ENCODE results near the gene ARHGAP1.
A peak's percentile ranks its signal among the peaks of the same experiment; 100 is the strongest.

The ARHGAP1 gene

GRCh38 chr11:46700241-46701077, at the start of gene ARHGAP1, which contains the start of gene ZNF408:
Gene ARHGAP1, minus strand, starts transcription at chr11:46700619. Its CDS starts 4,512 bp downstream, at chr11:46696107.
Gene ZNF408, plus strand, starts transcription at chr11:46701031. Its CDS starts 17 bp downstream, at chr11:46701048.
- Mint-ChIP-seq H3K27ac (peak within 1 kb of the TSS; percentile 100), H3K36me3 (ENCODE audit: low read depth) (peaks cover 20% of the 10 kb centered on the region), H3K4me3 (peak within 1 kb of the TSS; percentile 100), H3K9me3 (no peaks in the 10 kb centered on the region), H3K4me1 (peaks cover 55% of the 10 kb centered on the region), H3K27me3 (ENCODE audit: low read depth, poor library complexity) (no peaks in the 10 kb centered on the region)
- peak; percentile 98 for DNase-seq
- TF ChIP-seq CTCF (IDR thresholded peaks at IDR 0.05), result no peak

- no peaks in the 10 kb centered on the region for H3K4me1 Mint-ChIP-seq
- H3K9me3 Mint-ChIP-seq, result no peaks in the 10 kb centered on the region
- no peak for TF ChIP-seq CTCF (IDR thresholded peaks at IDR 0.05)
- no peak overlapping the region for H3K27ac Mint-ChIP-seq
- no peak for DNase-seq
- no peaks in the 10 kb centered on the region for H3K27me3 Mint-ChIP-seq (ENCODE audit: low read depth, poor library complexity)
- H3K4me3 Mint-ChIP-seq, result no peak overlapping the region
- peaks cover 85% of the 10 kb centered on the region for H3K36me3 Mint-ChIP-seq (ENCODE audit: low read depth)
Measured at GRCh38 chr11:46747150-46747549, 46.7 kb upstream of the ARHGAP1 start.

- Mint-ChIP-seq H3K36me3 (ENCODE audit: low read depth) (peaks cover 88% of the 10 kb centered on the region), H3K27me3 (ENCODE audit: low read depth, poor library complexity) (no peaks in the 10 kb centered on the region), H3K27ac (no peak overlapping the region), H3K4me1 (no peaks in the 10 kb centered on the region), H3K4me3 (no peak overlapping the region), H3K9me3 (no peaks in the 10 kb centered on the region)
- DNase-seq, result no peak
- no peak for TF ChIP-seq CTCF (IDR thresholded peaks at IDR 0.05)
Measured at GRCh38 chr11:46745995-46746394, 45.6 kb upstream of the ARHGAP1 start.

- no peaks in the 10 kb centered on the region for H3K27me3 Mint-ChIP-seq (ENCODE audit: low read depth, poor library complexity)
- no peaks in the 10 kb centered on the region for H3K4me1 Mint-ChIP-seq
- no peak overlapping the region for H3K4me3 Mint-ChIP-seq
- H3K9me3 Mint-ChIP-seq, result no peaks in the 10 kb centered on the region
- H3K36me3 Mint-ChIP-seq (ENCODE audit: low read depth), result peaks cover 84% of the 10 kb centered on the region
- no peak for TF ChIP-seq CTCF (IDR thresholded peaks at IDR 0.05)
- H3K27ac Mint-ChIP-seq, result no peak overlapping the region
- DNase-seq, result no peak
Measured at GRCh38 chr11:46745328-46745727, 44.9 kb upstream of the ARHGAP1 start.

- H3K9me3 Mint-ChIP-seq, result no peaks in the 10 kb centered on the region
- peaks cover 83% of the 10 kb centered on the region for H3K36me3 Mint-ChIP-seq (ENCODE audit: low read depth)
- no peak for DNase-seq
- peak overlapping the region; percentile 58 for H3K27ac Mint-ChIP-seq
- H3K27me3 Mint-ChIP-seq (ENCODE audit: low read depth, poor library complexity), result peaks cover 3% of the 10 kb centered on the region
- TF ChIP-seq CTCF (IDR thresholded peaks at IDR 0.05), result no peak
- H3K4me3 Mint-ChIP-seq, result no peak overlapping the region
- no peaks in the 10 kb centered on the region for H3K4me1 Mint-ChIP-seq
Measured at GRCh38 chr11:46743693-46744339, 43.4 kb upstream of the ARHGAP1 start.
